Tibial nerve (tissue), 4 donors: Measurements from ENCODE around the gene OR52A1. TPM values are rescaled to one million over a fixed set of nuclear protein-coding genes. Genes with fewer than 3 reads are reported as not detected.
"Not testable (repeated sequence)": the region's sequence is repeated elsewhere in the genome, so short reads cannot be mapped to it uniquely, and the experiment has no call there.

Source experiments
- DNase-seq, 2 donors: peaks; one replicate each; pipeline ENCODE4 v3.0.0-alpha.2; 2019; ENCODE audit warnings: low spot score in 2 of 2
- H3K27ac ChIP-seq, 4 donors: fragments of 200-600 bp; sonication (generic) in 3 of 4; one replicate each; pipeline ENCODE4 v1.5.1; 2017 to 2019; ENCODE audit warnings: mild to moderate bottlenecking in 1 of 4
- H3K27me3 ChIP-seq, 2 donors: fragments of 200-600 bp; sonication (generic) in 1 of 2; one replicate each; pipeline versions ENCODE4 v1.5.1 to v1.6.0; 2017 to 2019
- H3K36me3 ChIP-seq, 3 donors: fragments of 200-600 bp; sonication (generic); one replicate each; pipeline ENCODE4 v1.5.1; 2018 to 2019
- H3K4me1 ChIP-seq, 4 donors: fragments of 200-600 bp; sonication (generic) in 3 of 4; one replicate each; pipeline ENCODE4 v1.5.1; 2017 to 2019
- H3K4me3 ChIP-seq, 4 donors: fragments of 200-600 bp; sonication (generic) in 3 of 4; one replicate each; pipeline ENCODE4 v1.5.1; 2017 to 2019; ENCODE audit warnings: mild to moderate bottlenecking in 1 of 4, moderate library complexity in 1 of 4
- H3K9me3 ChIP-seq, 4 donors: fragments of 200-600 bp; sonication (generic) in 3 of 4; one replicate each; pipeline ENCODE4 v1.5.1; 2017 to 2019
- EP300 ChIP-seq, 2 donors: sonication (generic); formaldehyde crosslinking; IDR thresholded peaks; one replicate each; pipeline ENCODE4 v1.6.1; 2017; ENCODE audit warnings: antibody characterized with exemption in 2 of 2, mild to moderate bottlenecking in 1 of 2
- POLR2A ChIP-seq, 2 donors: fragments of 450-650 bp; IDR thresholded peaks; one replicate each; pipeline ENCODE4 v1.6.1; 2017; ENCODE audit warnings: antibody characterized with exemption in 2 of 2, mild to moderate bottlenecking in 2 of 2, moderate library complexity in 2 of 2
- WGBS, 2 donors: methylation state at CpG; one replicate each; pipeline ENCODE4 v1.1.5; 2018; 5-methylcytosine and 5-hydroxymethylcytosine counted together
- total RNA-seq, 4 donors: library from RNA; depleted of rRNA; stranded (reverse); fragments of >200 nt; gene quantifications; one replicate each; pipeline ENCODE4 v1.1.0, GENCODE V29; 2016
- TF ChIP-seq, protein P1 (sequence below), 5 experiments: fragments of 200-600 bp in 3 of 5; fragments of 450-650 bp in 2 of 5; sonication (generic) in 3 of 5; IDR thresholded peaks; one replicate each; pipeline ENCODE4 v1.5.1; 2016 to 2019; ENCODE audit warnings: antibody characterized with exemption in 5 of 5, mild to moderate bottlenecking in 3 of 5, moderate library complexity in 2 of 5

OR52A1 gene
- total RNA-seq, 4 donors from 2014 or later, result not detected

DNA sequence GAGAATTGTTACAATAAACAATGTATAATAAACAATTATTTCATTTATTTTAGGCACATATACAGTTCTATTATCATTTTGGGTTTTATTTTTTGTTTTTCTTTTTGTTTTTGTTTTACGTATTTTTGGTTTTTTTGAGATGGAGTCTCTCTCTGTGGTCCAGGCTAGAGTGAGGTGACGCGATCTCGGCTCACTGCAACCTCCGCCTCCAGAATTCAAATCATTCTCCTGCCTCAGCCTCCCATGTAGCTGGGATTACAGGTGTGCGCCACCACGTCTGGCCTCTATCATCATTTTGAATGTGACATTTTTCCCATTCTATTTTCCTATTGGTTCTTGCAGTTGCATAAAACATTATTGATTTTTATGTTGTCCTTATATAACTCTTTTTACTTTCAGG lies 20.4 kb upstream of the OR52A1 start:
- H3K4me1 ChIP-seq, result no peaks in the 10 kb centered on the region
- H3K4me3 ChIP-seq, result no peak overlapping the region
- TF ChIP-seq EP300 (IDR thresholded peaks at IDR 0.05) (no peak), POLR2A (IDR thresholded peaks at IDR 0.05) (no peak)
- TF ChIP-seq, protein P1, sequence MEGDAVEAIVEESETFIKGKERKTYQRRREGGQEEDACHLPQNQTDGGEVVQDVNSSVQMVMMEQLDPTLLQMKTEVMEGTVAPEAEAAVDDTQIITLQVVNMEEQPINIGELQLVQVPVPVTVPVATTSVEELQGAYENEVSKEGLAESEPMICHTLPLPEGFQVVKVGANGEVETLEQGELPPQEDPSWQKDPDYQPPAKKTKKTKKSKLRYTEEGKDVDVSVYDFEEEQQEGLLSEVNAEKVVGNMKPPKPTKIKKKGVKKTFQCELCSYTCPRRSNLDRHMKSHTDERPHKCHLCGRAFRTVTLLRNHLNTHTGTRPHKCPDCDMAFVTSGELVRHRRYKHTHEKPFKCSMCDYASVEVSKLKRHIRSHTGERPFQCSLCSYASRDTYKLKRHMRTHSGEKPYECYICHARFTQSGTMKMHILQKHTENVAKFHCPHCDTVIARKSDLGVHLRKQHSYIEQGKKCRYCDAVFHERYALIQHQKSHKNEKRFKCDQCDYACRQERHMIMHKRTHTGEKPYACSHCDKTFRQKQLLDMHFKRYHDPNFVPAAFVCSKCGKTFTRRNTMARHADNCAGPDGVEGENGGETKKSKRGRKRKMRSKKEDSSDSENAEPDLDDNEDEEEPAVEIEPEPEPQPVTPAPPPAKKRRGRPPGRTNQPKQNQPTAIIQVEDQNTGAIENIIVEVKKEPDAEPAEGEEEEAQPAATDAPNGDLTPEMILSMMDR (IDR thresholded peaks at IDR 0.05), result no peak
- no peak for DNase-seq
- no peaks in the 10 kb centered on the region for H3K9me3 ChIP-seq
- no peak overlapping the region for H3K27ac ChIP-seq
- no peaks in the 10 kb centered on the region for H3K27me3 ChIP-seq
- no peaks in the 10 kb centered on the region for H3K36me3 ChIP-seq
- 93 to 94% methylated on average over 7 of the region's 7 CpGs for WGBS, 2 donors

DNA sequence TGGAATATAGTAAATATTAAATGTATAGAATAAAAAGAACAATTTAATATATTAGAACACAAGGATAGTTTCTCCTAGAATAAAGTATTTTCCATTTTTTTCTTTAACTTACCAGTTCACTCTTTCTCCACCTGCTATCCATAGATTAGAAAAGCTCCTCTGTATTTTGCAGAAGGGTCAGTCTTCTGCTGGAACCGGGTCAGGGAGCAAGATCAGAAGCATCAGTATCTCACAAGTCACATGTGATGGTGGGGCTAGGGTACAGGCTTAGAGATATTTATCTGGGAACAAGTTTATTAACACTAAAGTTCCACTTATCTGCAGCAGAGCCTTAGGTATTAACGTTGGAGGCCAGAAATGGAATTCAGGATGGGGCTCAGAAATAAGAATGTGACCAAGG lies 17.3 kb upstream of the OR52A1 start:
- Histone ChIP-seq H3K36me3 (no peaks in the 10 kb centered on the region), H3K9me3 (no peaks in the 10 kb centered on the region), H3K4me1 (no peaks in the 10 kb centered on the region), H3K27ac (no peak overlapping the region), H3K27me3 (no peaks in the 10 kb centered on the region), H3K4me3 (no peak overlapping the region)
- TF ChIP-seq POLR2A (IDR thresholded peaks at IDR 0.05), result no peak
- no peak for TF ChIP-seq EP300 (IDR thresholded peaks at IDR 0.05)
- TF ChIP-seq, protein P1 (IDR thresholded peaks at IDR 0.05), result no peak
- 79% methylated on average over 2 of the region's 2 CpGs for WGBS, 2 donors
- DNase-seq, result no peak

- H3K27ac ChIP-seq, DNase-seq, H3K4me1 ChIP-seq, H3K9me3 ChIP-seq, H3K27me3 ChIP-seq, H3K4me3 ChIP-seq, H3K36me3 ChIP-seq: not testable (repeated sequence)
Observed at GRCh38 chr11:5165898-5166297, 11.3 kb upstream of the OR52A1 start.

DNA sequence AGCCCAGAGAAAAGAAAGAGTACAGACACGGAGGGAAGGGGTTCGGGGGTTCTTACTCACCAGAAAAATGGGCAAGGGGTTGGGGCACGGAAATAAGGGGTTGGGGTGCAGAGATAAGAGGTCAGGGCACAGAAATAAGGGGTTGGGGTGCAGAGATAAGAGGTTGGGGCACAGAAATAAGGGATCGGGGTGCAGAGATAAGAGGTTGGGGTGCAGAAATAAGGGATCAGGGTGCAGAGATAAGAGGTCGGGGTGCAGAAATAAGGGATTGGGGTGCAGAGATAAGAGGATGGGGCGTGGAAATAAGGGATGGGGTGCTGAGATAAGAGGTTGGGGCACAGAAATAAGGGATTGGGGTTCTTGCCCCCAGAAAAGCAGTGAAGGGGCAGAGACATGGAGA lies 10.2 kb upstream of the OR52A1 start:
- DNase-seq, H3K27ac ChIP-seq, H3K9me3 ChIP-seq, H3K27me3 ChIP-seq, H3K4me3 ChIP-seq, H3K4me1 ChIP-seq, H3K36me3 ChIP-seq: not testable (repeated sequence)
- 80 to 81% methylated on average over 6 of the region's 6 CpGs for WGBS, 2 donors

DNA sequence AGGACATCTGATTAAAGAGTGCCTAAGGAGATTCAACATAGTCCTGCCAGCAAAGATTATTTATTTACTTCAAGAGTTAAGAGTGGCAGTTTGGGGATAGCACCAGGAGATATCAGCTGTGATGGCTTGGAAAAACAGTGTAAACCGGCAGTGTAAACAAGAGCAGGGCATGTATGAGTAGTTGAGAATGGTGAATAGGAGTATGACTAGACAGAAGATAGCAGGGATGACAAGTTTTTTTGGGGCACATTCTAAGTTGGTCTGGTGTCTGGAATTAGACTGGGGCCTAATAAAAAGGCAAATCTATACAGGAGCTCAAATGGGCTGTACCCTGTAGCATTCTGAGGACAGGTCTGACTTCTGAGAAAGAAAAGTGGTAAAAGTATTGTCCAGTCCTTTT lies 6.5 kb upstream of the OR52A1 start:
- H3K36me3 ChIP-seq, H3K27ac ChIP-seq, H3K4me1 ChIP-seq, H3K9me3 ChIP-seq, H3K4me3 ChIP-seq, DNase-seq, H3K27me3 ChIP-seq: not testable (repeated sequence)
- WGBS, 2 donors, result 88 to 89% methylated on average over 1 of the region's 1 CpG

GRCh38 chr11:5160217-5160616 lies 5.7 kb upstream of the OR52A1 start:
- not testable (repeated sequence) for H3K36me3 ChIP-seq, H3K27me3 ChIP-seq, H3K27ac ChIP-seq, DNase-seq, H3K9me3 ChIP-seq, H3K4me1 ChIP-seq, H3K4me3 ChIP-seq
- WGBS, 2 donors, result 73 to 90% methylated on average over 4 of the region's 4 CpGs

DNA sequence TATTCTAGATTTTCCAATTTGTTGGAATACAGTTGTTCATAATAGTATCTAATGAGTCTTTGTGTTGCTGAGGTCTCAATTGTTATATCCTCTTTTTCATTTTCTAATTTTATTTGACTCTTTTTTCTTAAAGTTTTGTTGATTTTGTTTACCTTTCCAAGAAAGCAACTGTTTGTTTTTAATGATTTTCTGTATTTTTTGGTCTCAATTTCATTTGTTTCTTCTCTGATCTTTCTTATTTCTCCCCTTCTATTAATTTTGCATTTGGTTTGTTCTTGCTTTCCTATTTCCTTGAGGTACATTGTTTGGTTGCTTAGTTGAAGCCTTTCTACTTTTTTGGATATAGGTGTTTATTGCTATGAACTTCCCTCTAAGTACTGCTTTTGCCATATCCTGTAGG lies 5.2 kb upstream of the OR52A1 start:
- Histone ChIP-seq H3K27ac (no peak overlapping the region), H3K4me1 (no peaks in the 10 kb centered on the region), H3K4me3 (no peak overlapping the region), H3K27me3 (no peaks in the 10 kb centered on the region), H3K36me3 (no peaks in the 10 kb centered on the region), H3K9me3 (no peaks in the 10 kb centered on the region)
- TF ChIP-seq, protein P1 (IDR thresholded peaks at IDR 0.05), result no peak
- no peak for TF ChIP-seq EP300 (IDR thresholded peaks at IDR 0.05)
- no peak for TF ChIP-seq POLR2A (IDR thresholded peaks at IDR 0.05)
- no peak for DNase-seq
